SK-N-SH treated with all-trans-retinoic acid at 6 μM for 48 hours (cell line): ENCODE measurements around the gene STMN3.

Experiments
- ATAC-seq: fragments of 200-7000 bp; cut with Tn5 transposase; 3 replicates; pipeline ENCODE4 v1.9.1; 2020; ENCODE audit warnings: mild to moderate bottlenecking, moderate library complexity
- ARNTL ChIP-seq: fragments of 450-650 bp; formaldehyde crosslinking; IDR thresholded peaks from 2 replicates; pipeline ENCODE4 v1.5.0; 2020; ENCODE audit warnings: low read depth, mild to moderate bottlenecking, moderate library complexity, borderline replicate concordance
- BACH2 ChIP-seq: fragments of 250-450 bp; sonication (Bioruptor Pico); IDR thresholded peaks from 2 replicates; pipeline ENCODE4 v1.9.0; 2021; ENCODE audit warnings: mild to moderate bottlenecking, borderline replicate concordance
- CREB5 ChIP-seq: fragments of 250-450 bp; sonication (Bioruptor Pico); IDR thresholded peaks from 2 replicates; pipeline ENCODE4 v1.5.1; 2020; ENCODE audit warnings: low read depth, mild to moderate bottlenecking, moderate library complexity
- CSDC2 ChIP-seq: fragments of 250-450 bp; sonication (Bioruptor Pico); IDR thresholded peaks from 2 replicates; pipeline ENCODE4 v1.5.0; 2020; ENCODE audit warnings: mild to moderate bottlenecking, moderate library complexity
- CSRNP3 ChIP-seq: fragments of 250-450 bp; sonication (Bioruptor Pico); IDR thresholded peaks from 2 replicates; pipeline ENCODE4 v1.5.1; 2021; ENCODE audit warnings: mild to moderate bottlenecking, moderate library complexity
- GLIS3 ChIP-seq: fragments of 250-450 bp; sonication (Bioruptor Pico); IDR thresholded peaks from 2 replicates; pipeline ENCODE4 v1.5.0; 2020; ENCODE audit warnings: mild to moderate bottlenecking, moderate library complexity
- OSR1 ChIP-seq: fragments of 250-450 bp; sonication (Bioruptor Pico); IDR thresholded peaks from 2 replicates; pipeline ENCODE4 v1.8.0; 2022; ENCODE audit warnings: moderate library complexity, mild to moderate bottlenecking, inconsistent platforms
- PATZ1 ChIP-seq: fragments of 250-450 bp; sonication (Bioruptor Pico); IDR thresholded peaks from 2 replicates; pipeline ENCODE4 v1.8.0; 2020; ENCODE audit warnings: mild to moderate bottlenecking, moderate library complexity, borderline replicate concordance
- POU6F1 ChIP-seq: fragments of 250-450 bp; sonication (Bioruptor Pico); IDR thresholded peaks from 2 replicates; pipeline ENCODE4 v1.8.0; 2021; ENCODE audit warnings: low read depth, mild to moderate bottlenecking, moderate library complexity, borderline replicate concordance
- PPARA ChIP-seq: fragments of 250-450 bp; sonication (Bioruptor Pico); IDR thresholded peaks from 2 replicates; pipeline ENCODE4 v1.5.0; 2020; ENCODE audit warnings: mild to moderate bottlenecking, borderline replicate concordance
- RARB ChIP-seq: fragments of 250-450 bp; sonication (Bioruptor Pico); IDR thresholded peaks from 2 replicates; pipeline ENCODE4 v1.8.0; 2021; ENCODE audit warnings: mild to moderate bottlenecking, moderate library complexity
- TCF4 ChIP-seq: fragments of 250-450 bp; sonication (Bioruptor Pico); IDR thresholded peaks from 2 replicates; pipeline ENCODE4 v1.8.0; 2021; ENCODE audit warnings: mild to moderate bottlenecking, moderate library complexity, borderline replicate concordance
- TSHZ2 ChIP-seq: fragments of 250-450 bp; sonication (Bioruptor Pico); IDR thresholded peaks from 2 replicates; pipeline ENCODE4 v1.5.0; 2020; ENCODE audit warnings: mild to moderate bottlenecking, moderate library complexity
- ZFP3 ChIP-seq: fragments of 250-450 bp; sonication (Bioruptor Pico); IDR thresholded peaks from 2 replicates; pipeline ENCODE4 v1.5.0; 2020; ENCODE audit warnings: mild to moderate bottlenecking, moderate library complexity
- ZFP30 ChIP-seq: fragments of 450-650 bp; formaldehyde crosslinking; IDR thresholded peaks from 2 replicates; pipeline ENCODE4 v1.5.0; 2022; ENCODE audit warnings: mild to moderate bottlenecking, moderate library complexity
- ZNF565 ChIP-seq: fragments of 450-650 bp; formaldehyde crosslinking; conservative IDR thresholded peaks from 2 replicates; pipeline ENCODE4 v1.5.0; 2020; ENCODE audit warnings: low read depth, mild to moderate bottlenecking, moderate library complexity
- ZNF70 ChIP-seq: fragments of 450-650 bp; formaldehyde crosslinking; IDR thresholded peaks from 2 replicates; pipeline ENCODE4 v1.5.0; 2020; ENCODE audit warnings: mild to moderate bottlenecking, moderate library complexity
- ZNF8 ChIP-seq: fragments of 450-650 bp; formaldehyde crosslinking; IDR thresholded peaks from 2 replicates; pipeline ENCODE4 v1.5.0; 2020; ENCODE audit warnings: mild to moderate bottlenecking, moderate library complexity

The STMN3 gene

GRCh38 chr20:63662813-63663189 lies 9.6 kb upstream of the STMN3 start (continued):
- no peak for TF ChIP-seq TSHZ2
- TF ChIP-seq BACH2 (CRISPR knock-in tag): no peak
- no peak for TF ChIP-seq OSR1
- no peak for TF ChIP-seq CREB5
- no peak for TF ChIP-seq RARB
- no peak for TF ChIP-seq ZNF565 (CRISPR knock-in tag)

GRCh38 chr20:63661959-63662812 lies 9.0 kb upstream of the STMN3 start:
- TF ChIP-seq CSRNP3 (CRISPR knock-in tag) (no peak), GLIS3 (CRISPR knock-in tag) (no peak), CSDC2 (CRISPR knock-in tag) (no peak), ZFP30 (CRISPR knock-in tag) (no peak)
- ATAC-seq: no peak

- TF ChIP-seq ARNTL (CRISPR knock-in tag): no peak
- TF ChIP-seq ZFP3 (CRISPR knock-in tag): no peak
- no peak for TF ChIP-seq BACH2 (CRISPR knock-in tag)
- no peak for TF ChIP-seq PATZ1 (CRISPR knock-in tag)
- TF ChIP-seq GLIS3 (CRISPR knock-in tag): no peak
- no peak for TF ChIP-seq CSRNP3 (CRISPR knock-in tag)
- TF ChIP-seq TCF4 (CRISPR knock-in tag): no peak
- no peak for TF ChIP-seq ZFP30 (CRISPR knock-in tag)
- no peak for TF ChIP-seq PPARA (CRISPR knock-in tag)
- TF ChIP-seq ZNF70 (CRISPR knock-in tag): no peak
- TF ChIP-seq ZNF8 (CRISPR knock-in tag): no peak
- TF ChIP-seq, all 23 proteins: peak for 0
- ATAC-seq: no peak
Measured at GRCh38 chr20:63661108-63661507, 7.9 kb upstream of the STMN3 start.

- no peak for ATAC-seq
- TF ChIP-seq TSHZ2 (no peak), ZNF565 (CRISPR knock-in tag) (no peak), TCF4 (CRISPR knock-in tag) (no peak), OSR1 (no peak), ZFP3 (CRISPR knock-in tag) (no peak), BACH2 (CRISPR knock-in tag) (no peak), CREB5 (no peak), ZNF70 (CRISPR knock-in tag) (no peak), RARB (no peak), PPARA (CRISPR knock-in tag) (no peak), POU6F1 (CRISPR knock-in tag) (no peak)
Measured at GRCh38 chr20:63660622-63661021, 7.4 kb upstream of the STMN3 start.
